HT1080 (cell line): Measurements from ENCODE around the gene TXNDC12. TPM values are rescaled to one million over a fixed set of nuclear protein-coding genes. Genes with fewer than 3 reads are reported as not detected.

Experiments
- DNase-seq: peaks from one replicate; pipeline ENCODE4 v3.0.0-alpha.2; 2015; ENCODE audit warnings: low read depth
- small RNA-seq: library from RNA; depleted of rRNA; stranded (forward); fragments of <200 nt; gene quantifications from one replicate; pipeline ENCODE3, GENCODE V24; 2014
- total RNA-seq: library from RNA; depleted of rRNA; stranded (reverse); fragments of >200 nt; shearing (Covaris generic); gene quantifications from 2 replicates; pipeline ENCODE4 v1.2.3, GENCODE V29; 2014; rRNA removed

TXNDC12 gene
- total RNA-seq, 1 experiment from 2014 or later, result 76.2 TPM

- peak; percentile 83 for DNase-seq
Measured at GRCh38 chr1:52002038-52002917, 52.7 kb downstream of the TXNDC12 start.

DNA sequence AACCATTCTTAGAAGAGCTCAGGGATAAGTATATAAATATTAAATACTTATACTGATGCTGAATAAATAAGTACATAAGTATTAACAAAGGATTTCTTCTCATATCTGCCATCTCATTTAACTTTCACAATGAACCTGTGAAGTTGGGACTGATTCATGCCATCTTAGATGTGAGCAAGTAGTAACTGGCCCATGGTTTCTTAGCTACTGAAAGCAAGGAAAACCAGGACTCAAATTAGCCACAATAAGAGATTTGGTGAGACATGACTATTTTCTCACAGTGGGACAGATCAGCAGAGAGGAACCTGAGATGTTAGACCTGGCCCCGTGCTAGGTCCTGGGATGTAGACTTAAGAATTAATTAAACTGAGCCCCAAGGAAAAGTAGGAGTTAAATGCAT lies 56.3 kb downstream of the TXNDC12 start:
- DNase-seq, result no peak

DNA sequence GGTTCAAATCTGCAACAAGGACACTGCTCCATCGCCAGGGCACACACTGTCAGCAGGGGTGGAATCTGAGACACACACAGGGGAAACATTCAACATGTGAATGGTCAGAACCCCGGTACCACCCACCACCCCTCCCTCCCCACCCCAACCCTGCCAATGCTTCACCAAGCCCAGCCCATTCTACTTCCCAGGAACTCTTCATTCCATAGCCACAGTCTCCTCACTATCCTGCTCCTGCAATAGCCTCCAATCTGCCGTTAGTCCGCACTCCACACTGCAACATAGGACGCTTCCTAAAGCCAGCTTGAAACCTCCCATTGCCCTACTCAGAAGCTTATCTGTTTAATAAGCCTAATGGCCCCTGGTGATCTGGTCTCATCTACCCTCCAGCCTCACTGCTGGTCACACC lies 57.0 kb downstream of the TXNDC12 start:
- DNase-seq, result no peak

DNA sequence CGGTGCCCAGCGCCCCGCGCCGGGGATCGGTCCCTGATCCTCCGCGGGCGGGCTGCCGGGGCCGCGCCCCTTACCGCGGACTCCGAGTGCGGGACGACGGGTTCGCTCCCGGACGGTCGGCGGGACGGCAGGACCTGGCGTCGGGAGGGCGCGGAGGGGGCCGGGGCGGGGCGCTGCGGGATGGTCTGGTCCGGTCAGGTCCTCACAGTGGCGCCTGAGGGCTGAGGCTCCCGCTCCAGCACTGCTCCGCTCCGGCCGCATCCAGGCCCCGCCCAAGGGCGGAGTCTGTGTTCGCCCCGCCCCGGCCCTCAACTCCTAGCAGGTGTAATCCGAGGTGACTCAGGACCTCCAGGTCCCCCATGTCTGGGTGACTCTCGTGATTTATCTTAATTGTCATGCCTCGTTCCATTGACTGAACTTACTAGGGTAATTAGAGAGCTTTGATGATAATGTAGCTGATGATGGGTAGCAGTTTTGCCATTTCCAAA lies 64.5 kb downstream of the TXNDC12 start, which contains the start of gene RAB3B:
RAB3B (minus strand) TSS at position 223 of the 488 bp plus-strand sequence. CDS start 13,583 bp downstream, outside the sequence.
- peak; percentile 70 for DNase-seq

GRCh38 chr1:51989582-51990477 lies 65.2 kb downstream of the TXNDC12 start:
- no peak for DNase-seq

- DNase-seq, result no peak
Measured at GRCh38 chr1:51988254-51988653, 66.7 kb downstream of the TXNDC12 start.

DNA sequence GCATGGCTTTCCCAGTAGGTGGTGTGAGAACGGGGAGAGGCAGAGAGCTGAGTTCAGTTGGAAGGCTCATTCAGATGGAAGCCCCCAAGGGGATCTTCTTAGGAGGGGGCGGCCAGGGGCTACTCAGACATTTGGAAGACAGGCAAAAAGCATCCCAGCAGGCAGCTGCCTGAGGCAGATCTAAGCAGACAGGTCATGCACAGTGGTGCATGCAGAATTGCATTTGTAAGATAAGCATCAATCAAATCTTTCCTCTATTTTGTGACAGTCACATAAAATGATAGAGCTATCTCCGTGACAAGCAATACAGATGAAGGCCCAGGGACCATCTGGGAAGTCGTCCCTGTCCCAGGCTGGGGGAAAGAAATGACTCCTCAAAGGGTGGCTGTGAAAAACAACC lies 68.3 kb downstream of the TXNDC12 start:
- DNase-seq, result no peak

- DNase-seq, result no peak
Measured at GRCh38 chr1:51982161-51982560, 72.8 kb downstream of the TXNDC12 start.

DNA sequence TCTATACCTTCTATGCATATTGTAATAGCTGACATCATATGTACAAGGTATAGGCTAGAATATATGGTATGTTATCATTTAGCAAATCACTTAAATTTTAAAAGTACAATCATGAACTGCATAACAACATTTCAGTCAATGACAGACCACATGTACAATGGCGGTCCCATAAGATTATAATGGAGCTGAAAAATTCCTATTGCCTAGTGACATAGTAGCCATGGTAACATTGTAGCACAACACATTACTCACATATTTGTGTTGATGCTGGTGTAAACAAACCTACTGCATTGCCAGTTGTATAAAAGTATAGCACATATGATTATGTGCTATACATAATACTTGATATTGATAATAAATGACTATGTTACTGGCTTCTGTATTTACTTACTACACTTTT lies 73.4 kb downstream of the TXNDC12 start:
- no peak for DNase-seq

DNA sequence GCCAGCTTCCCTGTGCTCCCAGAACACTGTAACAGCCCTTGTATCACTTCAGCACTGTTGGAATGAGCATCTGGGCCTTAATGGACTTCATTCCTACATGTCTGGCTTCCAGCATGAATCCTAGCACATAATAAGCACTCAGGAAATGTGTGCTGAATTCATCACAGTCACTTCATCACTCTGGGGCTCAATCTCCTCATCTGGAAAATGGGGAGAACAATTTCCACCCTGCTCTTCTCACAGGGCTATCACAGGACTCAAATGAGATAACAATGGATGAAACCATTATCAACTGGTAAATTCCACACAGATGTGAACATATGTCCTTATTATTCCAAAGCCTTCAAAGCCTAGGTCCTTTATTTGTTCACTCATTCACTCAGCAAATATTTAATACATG lies 76.9 kb downstream of the TXNDC12 start:
- no peak for DNase-seq

DNA sequence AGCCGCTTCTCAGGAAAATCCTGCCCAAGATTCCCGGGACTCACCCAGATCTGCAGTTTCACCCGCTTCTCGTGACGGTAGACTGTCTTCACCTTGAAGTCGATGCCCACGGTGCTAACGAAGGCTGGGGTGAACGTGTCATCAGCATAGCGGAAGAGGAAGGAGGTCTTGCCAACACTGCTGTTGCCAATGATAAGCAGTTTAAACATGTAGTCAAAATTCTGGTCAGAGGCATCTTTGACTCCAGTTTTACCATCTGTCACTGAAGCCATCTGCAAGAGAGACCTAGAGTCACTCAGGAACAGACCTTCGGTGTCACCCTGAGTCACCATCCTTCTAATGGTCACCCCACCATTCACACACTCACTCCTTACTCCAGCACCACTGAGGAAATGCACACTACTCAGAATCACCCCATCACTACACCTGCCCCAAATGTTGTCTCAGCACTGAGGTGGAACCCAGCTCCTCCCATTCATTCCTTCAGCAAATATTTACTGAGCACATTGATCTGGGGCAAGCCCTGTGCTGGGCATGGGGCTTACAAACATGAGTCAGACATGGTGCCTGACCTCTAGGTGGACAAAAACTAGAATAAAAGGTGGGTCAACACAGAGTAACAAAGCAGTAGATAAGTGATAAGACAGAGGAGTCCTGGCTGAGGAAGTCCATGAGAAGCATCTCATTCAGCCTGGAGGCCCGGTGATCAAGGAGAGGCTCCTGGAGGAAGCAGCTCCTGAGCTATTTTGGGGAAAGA lies 78.0 kb downstream of the TXNDC12 start:
- no peak for DNase-seq

DNA sequence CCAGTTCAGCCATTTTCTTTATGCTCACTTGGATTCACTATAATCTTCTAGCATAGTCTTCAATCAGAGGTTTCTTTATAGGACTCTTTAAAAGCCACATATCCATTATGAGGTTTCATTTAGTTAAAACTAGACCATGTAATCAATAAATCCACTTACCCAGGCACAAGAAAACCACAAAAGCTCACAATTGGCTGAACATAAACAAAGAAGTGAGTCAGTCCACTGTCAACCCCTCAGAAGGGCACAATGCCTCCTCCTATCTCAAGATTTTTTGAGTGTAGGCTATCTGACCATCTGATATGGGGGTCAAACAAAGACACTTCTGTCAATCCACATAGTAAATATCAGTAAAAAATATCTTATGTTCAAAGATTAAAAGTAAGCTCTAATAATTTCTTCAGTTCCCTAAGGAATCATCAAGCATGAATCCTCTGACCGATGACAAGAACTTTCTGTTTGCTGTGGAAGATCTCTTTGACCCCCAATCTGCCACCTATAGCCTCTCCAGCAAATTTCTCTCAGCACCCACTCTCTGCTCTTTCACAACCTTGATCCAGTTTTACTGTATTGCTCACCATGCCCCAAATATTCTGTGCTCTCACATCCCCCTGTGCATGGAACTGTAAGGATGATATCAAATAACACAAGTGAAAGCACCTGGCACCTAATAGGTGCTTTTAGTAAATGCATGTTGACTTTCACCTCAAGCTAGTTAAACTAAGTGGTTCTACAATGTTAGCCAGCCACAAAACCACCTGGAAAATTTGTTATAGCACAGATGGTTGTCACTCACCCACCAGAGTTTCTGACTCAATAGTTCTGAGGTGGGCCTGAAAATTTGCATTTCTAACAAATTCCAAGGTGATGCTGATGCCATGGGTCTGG lies 81.2 kb downstream of the TXNDC12 start:
- peak; percentile 46 for DNase-seq

Small RNA genes lying within 50 kb of the gene (small RNA-seq; reads per million reads assigned to genes)
- not detected for gene RN7SL290P
- 0.07 reads per million for gene RNA5SP48

Other genes with a start within 250 kb of the TXNDC12 start
- gene NRDC, start 176.5 kb downstream of the TXNDC12 start, total RNA-seq, result 57.0 and 57.8 TPM in 2 replicates
- 20.5 and 23.3 TPM in 2 replicates for gene RAB3B, start 64.5 kb downstream of the TXNDC12 start, total RNA-seq
- gene KTI12, start 21.4 kb downstream of the TXNDC12 start, total RNA-seq, result 15.4 and 16.2 TPM in 2 replicates
- gene BTF3L4, start 1.1 kb upstream of the TXNDC12 start, total RNA-seq, result 46.4 and 50.8 TPM in 2 replicates
- 15.5 and 22.5 TPM in 2 replicates for gene ZFYVE9, start 86.9 kb upstream of the TXNDC12 start, total RNA-seq